ENCODE results near the gene DBH.

The DBH gene

DNA sequence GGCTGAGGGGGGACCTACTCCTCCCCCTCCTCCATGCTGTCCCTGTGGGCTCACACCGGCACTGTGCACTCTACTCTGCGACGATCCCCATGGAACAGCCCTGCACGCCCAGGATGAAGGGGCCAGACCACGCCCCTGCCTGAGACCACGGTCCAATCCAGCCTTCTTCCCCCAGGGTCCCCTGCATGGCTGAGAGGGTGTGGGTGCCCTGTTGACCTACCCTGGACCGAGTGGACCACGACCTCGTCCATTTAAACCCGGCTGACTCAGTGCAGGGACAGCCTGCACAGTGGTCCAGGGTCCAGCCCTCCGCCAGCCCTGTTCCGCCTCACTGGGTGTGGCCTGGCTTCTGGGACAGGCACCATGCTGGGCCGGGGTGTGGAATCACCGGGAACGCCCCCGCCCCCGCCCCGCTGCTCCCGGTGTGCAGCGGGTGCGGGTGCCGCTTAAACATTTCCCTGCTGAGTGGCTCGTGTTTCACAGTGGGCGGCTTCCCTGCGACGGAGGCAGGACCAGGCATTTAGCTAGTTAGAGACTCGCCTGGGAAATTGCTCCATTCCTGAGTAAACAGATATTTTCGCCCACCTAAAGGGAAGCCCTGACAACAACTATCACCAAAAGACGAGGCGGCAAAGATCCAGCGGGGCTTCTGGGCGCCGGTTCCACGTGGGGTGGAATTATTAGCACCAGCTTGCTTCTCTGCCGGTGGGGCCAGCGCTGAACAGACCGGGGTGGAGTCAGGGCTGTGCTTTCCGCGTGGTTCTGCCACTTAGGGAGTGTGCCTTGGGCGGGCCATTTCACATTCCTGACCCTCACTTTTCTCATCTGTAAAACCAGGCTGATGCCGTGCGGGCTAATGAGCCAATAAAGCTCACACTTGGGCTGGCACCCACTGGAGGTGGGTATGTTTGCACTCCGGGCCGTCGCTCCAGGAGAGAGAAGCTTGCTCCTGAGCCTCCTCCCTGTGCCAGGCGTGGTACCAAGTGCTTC, 22.6 kb downstream of the DBH start:
- ChIA-PET CTCF (interaction anchor here (0.6 to 0.7 kb wide), 2 partner anchors 13 to 46 kb away, joined by 3 read pairs; no protein-coding TSS in a partner anchor), POLR2A (ENCODE audit: low non-redundant PET) (interaction anchor here (0.6 kb wide), 1 partner anchor 367 kb away, joined by 5 read pairs; the partner anchor contains the start of gene BRD3OS)
- TF ChIP-seq, protein P1, sequence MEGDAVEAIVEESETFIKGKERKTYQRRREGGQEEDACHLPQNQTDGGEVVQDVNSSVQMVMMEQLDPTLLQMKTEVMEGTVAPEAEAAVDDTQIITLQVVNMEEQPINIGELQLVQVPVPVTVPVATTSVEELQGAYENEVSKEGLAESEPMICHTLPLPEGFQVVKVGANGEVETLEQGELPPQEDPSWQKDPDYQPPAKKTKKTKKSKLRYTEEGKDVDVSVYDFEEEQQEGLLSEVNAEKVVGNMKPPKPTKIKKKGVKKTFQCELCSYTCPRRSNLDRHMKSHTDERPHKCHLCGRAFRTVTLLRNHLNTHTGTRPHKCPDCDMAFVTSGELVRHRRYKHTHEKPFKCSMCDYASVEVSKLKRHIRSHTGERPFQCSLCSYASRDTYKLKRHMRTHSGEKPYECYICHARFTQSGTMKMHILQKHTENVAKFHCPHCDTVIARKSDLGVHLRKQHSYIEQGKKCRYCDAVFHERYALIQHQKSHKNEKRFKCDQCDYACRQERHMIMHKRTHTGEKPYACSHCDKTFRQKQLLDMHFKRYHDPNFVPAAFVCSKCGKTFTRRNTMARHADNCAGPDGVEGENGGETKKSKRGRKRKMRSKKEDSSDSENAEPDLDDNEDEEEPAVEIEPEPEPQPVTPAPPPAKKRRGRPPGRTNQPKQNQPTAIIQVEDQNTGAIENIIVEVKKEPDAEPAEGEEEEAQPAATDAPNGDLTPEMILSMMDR (conservative IDR thresholded peaks at IDR 0.05; ENCODE audit: low read depth): no peak
- H3K27ac ChIP-seq: peak overlapping the region; percentile 62
- peak; percentile 82 for DNase-seq (ENCODE audit: low spot score)

DNA sequence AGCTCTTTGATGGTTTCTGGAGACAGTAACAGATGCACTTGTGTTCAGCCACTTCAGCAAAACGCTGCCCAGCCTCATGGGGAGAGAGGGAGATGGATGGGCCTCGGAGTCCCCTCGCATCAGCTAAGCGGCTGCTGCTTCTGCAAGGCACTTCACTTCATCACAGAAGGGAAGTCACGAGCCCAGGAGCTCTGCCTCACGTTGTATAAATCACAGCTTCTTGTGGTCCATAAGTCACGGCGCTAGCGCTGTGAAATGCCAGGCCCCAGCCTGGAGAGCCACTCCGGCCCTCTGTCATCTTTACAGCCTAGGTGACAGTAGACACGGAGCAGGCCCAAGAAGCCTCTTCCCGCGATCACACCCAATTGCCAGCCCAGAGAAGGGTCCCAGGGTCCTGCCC, 23.4 kb downstream of the DBH start:
- TF ChIP-seq, protein P1 (conservative IDR thresholded peaks at IDR 0.05; ENCODE audit: low read depth): no peak
- no peak for DNase-seq (ENCODE audit: low spot score)
- ChIA-PET CTCF (no interaction called here), POLR2A (ENCODE audit: low non-redundant PET) (no interaction called here)
- H3K27ac ChIP-seq: peak overlapping the region; percentile 62

DNA sequence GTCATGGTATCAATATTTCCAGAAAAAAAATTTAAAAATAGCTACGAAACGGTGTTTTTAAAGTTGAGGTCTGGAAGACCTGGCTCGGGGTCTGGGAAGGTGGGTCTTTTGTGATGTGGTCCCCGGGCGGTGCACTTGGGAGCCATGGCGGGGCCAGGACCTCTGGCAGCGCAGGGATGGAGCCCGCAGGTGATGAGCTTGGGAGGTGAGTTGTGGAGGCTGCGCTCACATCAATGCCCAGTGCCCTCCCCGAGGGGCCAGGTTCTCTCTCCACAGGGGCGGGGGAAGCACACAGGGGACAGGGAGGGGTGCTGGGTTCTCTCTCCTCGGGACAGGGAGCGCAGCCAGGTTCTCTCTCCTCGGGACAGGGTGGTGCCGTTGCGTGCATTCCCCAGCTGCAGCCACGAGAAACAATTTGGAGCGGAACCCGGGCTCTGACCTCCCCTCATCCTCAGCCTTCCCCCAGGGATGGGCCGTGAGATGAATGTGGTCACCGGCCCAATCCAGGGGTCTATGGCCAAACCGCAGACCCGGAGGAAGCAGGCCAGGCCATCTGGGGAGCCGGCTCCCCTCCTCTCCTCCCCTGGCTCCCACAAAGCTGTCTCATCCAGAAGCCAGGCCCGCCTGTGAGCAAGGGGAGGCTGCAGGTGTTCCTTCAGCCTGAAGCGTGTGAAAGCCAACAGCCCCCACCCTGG, 25.8 kb downstream of the DBH start:
- CTCF ChIA-PET: interaction anchor here (0.6 kb wide), 2 partner anchors 275 to 478 kb away, joined by 4 read pairs; no protein-coding TSS in a partner anchor

DNA sequence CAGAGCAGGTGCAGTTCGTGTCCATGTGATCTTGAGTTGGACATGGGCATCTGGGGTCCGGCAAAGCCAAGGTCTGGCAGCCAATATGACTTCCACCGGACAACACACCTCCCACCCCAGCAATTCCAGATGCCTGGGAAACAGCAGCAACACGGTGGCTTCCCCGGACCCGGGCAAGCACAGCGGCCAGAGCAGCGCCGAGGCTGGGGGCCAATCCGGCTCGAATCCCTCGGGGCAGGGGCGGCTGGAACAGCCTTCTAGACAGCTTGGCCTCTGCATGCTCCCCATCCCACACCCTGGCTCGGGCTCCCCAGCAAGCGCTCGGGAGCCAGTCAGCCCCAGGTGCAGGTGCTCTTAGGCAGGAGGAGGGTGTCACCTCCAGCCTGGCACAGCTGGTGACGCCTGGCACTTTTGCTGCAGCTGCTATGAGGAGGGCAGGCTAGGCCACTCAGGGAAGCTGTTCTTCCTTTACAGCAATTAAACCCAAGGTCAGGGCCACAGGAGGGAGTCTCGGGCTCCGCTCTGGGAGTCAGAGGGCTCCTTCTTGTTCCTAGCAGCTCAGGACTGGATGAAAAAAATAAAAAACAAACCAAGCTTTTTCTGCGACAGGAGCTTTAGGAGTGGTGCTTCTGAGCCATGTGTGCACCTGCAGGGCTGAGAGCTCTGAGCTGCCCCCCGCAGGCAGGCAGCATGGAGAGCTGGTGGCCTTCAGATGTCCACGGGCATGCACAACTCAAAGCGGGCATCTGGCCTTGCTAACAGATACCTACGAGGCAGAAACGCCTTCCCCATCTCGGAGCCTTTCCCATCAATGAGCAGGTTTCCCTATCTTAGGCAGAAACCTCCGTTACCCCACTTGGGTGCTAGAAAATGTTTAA, 28.2 kb downstream of the DBH start:
- CTCF ChIA-PET: interaction anchor here (1.4 kb wide), 1 partner anchor 11 kb away, joined by 3 read pairs; no protein-coding TSS in a partner anchor
- POLR2A ChIA-PET (ENCODE audit: low non-redundant PET): no interaction called here
- DNase-seq (ENCODE audit: low spot score): no peak

More for the DNA sequence above, 25.8 kb downstream of the DBH start:
- no peak overlapping the region for H3K27ac ChIP-seq
- POLR2A ChIA-PET (ENCODE audit: low non-redundant PET): no interaction called here
- DNase-seq (ENCODE audit: low spot score): no peak
- TF ChIP-seq, protein P1 (conservative IDR thresholded peaks at IDR 0.05; ENCODE audit: low read depth): no peak

DNA sequence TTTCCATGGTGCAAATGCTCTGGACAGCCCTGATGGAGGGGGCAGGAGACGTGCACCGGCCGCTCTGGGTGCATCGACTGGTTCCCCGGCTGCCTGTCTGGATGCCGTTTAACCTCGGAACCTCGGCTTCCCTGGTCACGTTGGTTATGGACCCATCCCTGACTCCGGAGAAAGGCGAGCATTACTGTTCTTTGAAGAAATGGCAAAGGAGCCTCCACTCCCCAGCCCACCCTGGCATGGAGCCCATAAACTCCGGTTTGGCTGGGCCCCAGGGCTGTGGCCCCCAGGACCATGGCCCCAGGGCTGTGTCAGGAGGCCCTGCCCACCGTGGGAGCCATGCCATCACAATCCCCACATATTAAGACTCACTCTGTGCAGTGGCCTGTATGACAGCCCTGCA, 28.9 kb downstream of the DBH start:
- TF ChIP-seq, protein P1 (conservative IDR thresholded peaks at IDR 0.05; ENCODE audit: low read depth): no peak
- POLR2A ChIA-PET (ENCODE audit: low non-redundant PET): no interaction called here
- CTCF ChIA-PET: interaction anchor here (1.0 to 1.4 kb wide), 2 partner anchors 12 to 14 kb away, joined by 3 read pairs; no protein-coding TSS in a partner anchor
- no peak for DNase-seq (ENCODE audit: low spot score)
- no peak overlapping the region for H3K27ac ChIP-seq

More for the DNA sequence above, 28.2 kb downstream of the DBH start:
- TF ChIP-seq, protein P1 (conservative IDR thresholded peaks at IDR 0.05; ENCODE audit: low read depth): no peak
- no peak overlapping the region for H3K27ac ChIP-seq

Data from RWPE1 (cell line).